SH-SY5Y (cell line): ENCODE data around the gene RPL10.

Experiments
- GATA2 ChIP-seq: IDR thresholded peaks from 2 replicates; pipeline ENCODE4 v1.6.1; 2011; ENCODE audit warnings: mild to moderate bottlenecking, low read depth, low read length
- GATA3 ChIP-seq: IDR thresholded peaks from 2 replicates; pipeline ENCODE4 v1.6.1; 2011; ENCODE audit warnings: low read depth, mild to moderate bottlenecking, low read length, moderate library complexity

- TF ChIP-seq GATA3 (no peak), GATA2 (no peak)
These were observed 41.6 kb upstream of the RPL10 start for GRCh38 chrX:154356596-154356995.
